HFFc6 (cell line): ENCODE measurements around the gene SUSD6. TPM values are rescaled to one million over a fixed set of nuclear protein-coding genes. Genes with fewer than 3 reads are reported as not detected.

ENCODE experiments used
- DNase-seq: peaks from one replicate; pipeline ENCODE4 v3.0.0-alpha.2; 2018
- H3K27ac Mint-ChIP-seq: 2 replicates; pipeline ENCODE4 v1.8.0; 2020; ENCODE audit warnings: mild to moderate bottlenecking, mixed read lengths
- H3K27me3 Mint-ChIP-seq: 2 replicates; pipeline ENCODE4 v1.8.0; 2021; ENCODE audit warnings: mild to moderate bottlenecking, moderate library complexity, mixed read lengths; ENCODE audit not compliant: insufficient read depth
- H3K36me3 Mint-ChIP-seq: 2 replicates; pipeline ENCODE4 v1.8.0; 2021; ENCODE audit warnings: low read depth, mixed read lengths
- H3K4me1 Mint-ChIP-seq: 2 replicates; pipeline ENCODE4 v1.8.0; 2020; ENCODE audit warnings: low read depth, mixed read lengths
- H3K4me3 Mint-ChIP-seq: 2 replicates; pipeline ENCODE4 v1.8.0; 2020; ENCODE audit warnings: mild to moderate bottlenecking, moderate library complexity, mixed read lengths
- H3K9me3 Mint-ChIP-seq: 2 replicates; pipeline ENCODE4 v1.8.0; 2020; ENCODE audit warnings: mild to moderate bottlenecking, mixed read lengths
- CTCF ChIP-seq: fragments of 200-600 bp; sonication (generic); IDR thresholded peaks from 2 replicates; pipeline ENCODE4 v1.5.0; 2021; ENCODE audit warnings: antibody characterized with exemption, mild to moderate bottlenecking
- total RNA-seq, 6 experiments: library from RNA; stranded (reverse); fragmentation: NEBNext Ultra II Directional; extraction: Animal tissue kit (Norgen Biotek cat#: 25700); gene quantifications; 2 replicates in 1 of 6; 3 replicates in 5 of 6; pipeline ENCODE4 v1.2.3, GENCODE V29; 2021

Gene SUSD6
- total RNA-seq, 6 experiments from 2014 or later, result 15.8 to 21.8 (median 17.9) TPM

DNA sequence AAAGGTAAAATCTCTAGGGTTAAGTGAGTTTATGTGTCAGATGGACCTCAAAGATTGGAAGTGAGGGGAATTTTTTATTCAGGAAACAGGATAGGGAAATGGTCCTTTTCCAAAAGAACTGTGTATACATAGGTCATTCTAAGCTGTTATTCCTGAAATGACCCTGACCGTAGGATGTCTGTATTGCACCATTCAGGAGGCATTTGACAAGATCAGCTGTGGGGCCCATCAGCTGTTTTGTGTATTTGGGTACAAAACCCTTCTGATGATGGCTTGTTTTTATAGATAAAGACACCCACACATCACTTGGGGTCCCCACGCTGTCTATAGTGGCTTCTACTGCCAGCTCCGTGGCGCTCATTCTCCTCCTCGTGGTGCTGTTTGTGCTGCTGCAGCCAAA, 92.9 kb downstream of the SUSD6 start:
- TF ChIP-seq CTCF, result no peak
- Mint-ChIP-seq H3K4me1 (no peaks in the 10 kb centered on the region), H3K4me3 (no peak overlapping the region), H3K36me3 (no peaks in the 10 kb centered on the region), H3K27me3 (no peaks in the 10 kb centered on the region; the same call in 1 of the 2 replicates), H3K27ac (no peak overlapping the region), H3K9me3 (no peaks in the 10 kb centered on the region)
- DNase-seq, result no peak

DNA sequence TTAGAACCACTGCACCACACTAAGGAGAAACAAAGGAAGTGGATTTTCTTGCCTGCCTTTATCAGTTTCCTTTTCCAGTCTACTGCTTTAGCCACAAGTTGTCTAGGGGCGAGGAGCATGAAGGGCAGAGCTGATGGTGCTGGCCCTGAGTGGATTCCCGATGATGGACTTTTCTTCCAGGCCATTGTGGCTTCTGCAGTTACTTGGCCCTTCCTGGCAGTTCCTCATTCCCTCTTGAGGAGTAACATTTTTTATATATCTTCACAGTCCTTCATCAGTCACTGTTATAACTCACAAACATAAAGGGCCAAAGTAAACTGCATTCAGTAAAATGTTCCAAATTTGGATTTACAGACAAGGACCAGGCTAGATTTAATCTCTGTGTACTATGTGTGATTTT, 94.3 kb downstream of the SUSD6 start:
- H3K4me3 Mint-ChIP-seq, result no peak overlapping the region
- peaks cover 1% of the 10 kb centered on the region; the same call in 1 of the 2 replicates for H3K27me3 Mint-ChIP-seq
- H3K36me3 Mint-ChIP-seq, result no peaks in the 10 kb centered on the region
- TF ChIP-seq CTCF, result no peak
- H3K27ac Mint-ChIP-seq, result no peak overlapping the region
- no peaks in the 10 kb centered on the region for H3K9me3 Mint-ChIP-seq
- no peaks in the 10 kb centered on the region for H3K4me1 Mint-ChIP-seq
- DNase-seq, result no peak

- Mint-ChIP-seq H3K9me3 (no peaks in the 10 kb centered on the region), H3K27me3 (peaks cover 3% of the 10 kb centered on the region), H3K4me3 (no peak overlapping the region), H3K36me3 (no peaks in the 10 kb centered on the region), H3K4me1 (no peaks in the 10 kb centered on the region), H3K27ac (no peak overlapping the region)
- no peak for TF ChIP-seq CTCF
- no peak for DNase-seq
Observed at GRCh38 chr14:69708049-69708448, 96.7 kb downstream of the SUSD6 start.

GRCh38 chr14:69708586-69709560, 97.5 kb downstream of the SUSD6 start:
- Mint-ChIP-seq H3K27me3 (peaks cover 3% of the 10 kb centered on the region), H3K4me3 (no peak overlapping the region), H3K4me1 (no peaks in the 10 kb centered on the region), H3K27ac (no peak overlapping the region), H3K9me3 (no peaks in the 10 kb centered on the region), H3K36me3 (no peaks in the 10 kb centered on the region)
- TF ChIP-seq CTCF, result peak; percentile 55
- peak; percentile 31 for DNase-seq

- H3K27ac Mint-ChIP-seq, result no peak overlapping the region; the same call in 1 of the 2 replicates
- no peak for TF ChIP-seq CTCF
- DNase-seq, result no peak
- no peaks in the 10 kb centered on the region for H3K9me3 Mint-ChIP-seq
- H3K36me3 Mint-ChIP-seq, result no peaks in the 10 kb centered on the region
- H3K4me3 Mint-ChIP-seq, result no peak overlapping the region
- H3K4me1 Mint-ChIP-seq, result peaks cover 5% of the 10 kb centered on the region; the same call in 1 of the 2 replicates
- peaks cover 5% of the 10 kb centered on the region for H3K27me3 Mint-ChIP-seq
Observed at GRCh38 chr14:69710378-69710777, 99.0 kb downstream of the SUSD6 start.
